H9 (cell line): Measurements from ENCODE around the gene CMSS1. TPM values are rescaled to one million over a fixed set of nuclear protein-coding genes. Genes with fewer than 3 reads are reported as not detected.

ENCODE experiments used
- DNase-seq: peaks from one replicate; pipeline ENCODE4 v3.0.0-alpha.2; 2017
- H2AFZ ChIP-seq: one replicate; pipeline ENCODE4 v1.6.1; 2013; ENCODE audit warnings: mild to moderate bottlenecking, low read length, control low read depth, moderate library complexity
- H2AK5ac ChIP-seq: 2 replicates; pipeline ENCODE4 v1.6.1; 2013; ENCODE audit warnings: low read length, control low read depth, mixed read lengths; ENCODE audit not compliant: insufficient read length
- H2BK120ac ChIP-seq: one replicate; pipeline ENCODE4 v1.6.1; 2013; ENCODE audit warnings: low read depth, mild to moderate bottlenecking, low read length, control low read depth, inconsistent platforms; ENCODE audit not compliant: poor library complexity, severe bottlenecking
- H2BK12ac ChIP-seq: 2 replicates; pipeline ENCODE4 v1.6.1; 2013; ENCODE audit warnings: low read length, control low read depth, mixed read lengths, low read depth; ENCODE audit not compliant: insufficient read length
- H2BK15ac ChIP-seq: 2 replicates; pipeline ENCODE4 v1.6.1; 2013; ENCODE audit warnings: low read depth, low read length, control low read depth
- H2BK20ac ChIP-seq: one replicate; pipeline ENCODE4 v1.6.1; 2013; ENCODE audit warnings: low read depth, mild to moderate bottlenecking, low read length, control low read depth, inconsistent platforms; ENCODE audit not compliant: poor library complexity, severe bottlenecking
- H2BK5ac ChIP-seq: 2 replicates; pipeline ENCODE4 v1.6.1; 2013; ENCODE audit warnings: low read length, control low read depth, mixed read lengths; ENCODE audit not compliant: insufficient read length
- H3K14ac ChIP-seq: 2 replicates; pipeline ENCODE4 v1.6.1; 2013; ENCODE audit warnings: low read length, control low read depth; ENCODE audit not compliant: insufficient read depth
- H3K18ac ChIP-seq: 2 replicates; pipeline ENCODE4 v1.6.1; 2013; ENCODE audit warnings: low read depth, mild to moderate bottlenecking, mixed read lengths, low read length, control low read depth; ENCODE audit not compliant: insufficient read length
- H3K23ac ChIP-seq: 2 replicates; pipeline ENCODE4 v1.6.1; 2013; ENCODE audit warnings: low read length, control low read depth, mixed read lengths, low read depth; ENCODE audit not compliant: insufficient read length
- H3K23me2 ChIP-seq: 2 replicates; pipeline ENCODE4 v1.6.1; 2013; ENCODE audit warnings: low read depth, mild to moderate bottlenecking, mixed read lengths, low read length, control low read depth; ENCODE audit not compliant: insufficient read length, poor library complexity, severe bottlenecking
- H3K27ac ChIP-seq: 2 replicates; pipeline ENCODE4 v1.5.1; 2013; ENCODE audit warnings: low read length, control low read depth, mixed read lengths, low read depth; ENCODE audit not compliant: insufficient read length
- H3K27me3 ChIP-seq: 2 replicates; pipeline ENCODE4 v1.6.1; 2013; ENCODE audit warnings: low read length, control low read depth, inconsistent platforms; ENCODE audit not compliant: insufficient read depth
- H3K4ac ChIP-seq: 2 replicates; pipeline ENCODE4 v1.6.1; 2013; ENCODE audit warnings: low read depth, mild to moderate bottlenecking, control low read depth, inconsistent platforms, low read length, moderate library complexity
- H3K4me1 ChIP-seq: 2 replicates; pipeline ENCODE4 v1.6.1; 2013; ENCODE audit warnings: low read length, control low read depth, inconsistent platforms; ENCODE audit not compliant: insufficient read depth
- H3K4me2 ChIP-seq: 2 replicates; pipeline ENCODE4 v1.6.1; 2013; ENCODE audit warnings: low read length, control low read depth, mixed read lengths; ENCODE audit not compliant: insufficient read length, insufficient read depth
- H3K56ac ChIP-seq: 2 replicates; pipeline ENCODE4 v1.6.1; 2013; ENCODE audit warnings: low read depth, mild to moderate bottlenecking, mixed read lengths, low read length, control low read depth; ENCODE audit not compliant: insufficient read length
- H3K79me1 ChIP-seq: 2 replicates; pipeline ENCODE4 v1.6.1; 2013; ENCODE audit warnings: low read depth, mild to moderate bottlenecking, moderate library complexity, low read length, control low read depth, inconsistent platforms; ENCODE audit not compliant: insufficient read depth, poor library complexity, severe bottlenecking
- H3K79me2 ChIP-seq: 2 replicates; pipeline ENCODE4 v1.6.1; 2013; ENCODE audit warnings: low read length, control low read depth, inconsistent platforms; ENCODE audit not compliant: insufficient read depth
- H3K9ac ChIP-seq: 2 replicates; pipeline ENCODE4 v1.6.1; 2013; ENCODE audit warnings: low read length, control low read depth, mixed read lengths; ENCODE audit not compliant: insufficient read length; ENCODE audit errors: extremely low read depth
- H3K9me3 ChIP-seq: one replicate; pipeline ENCODE4 v1.6.1; 2013; ENCODE audit warnings: low read depth, low read length, inconsistent platforms; ENCODE audit not compliant: control insufficient read depth
- H3T11ph ChIP-seq: one replicate; pipeline ENCODE4 v1.6.1; 2013; ENCODE audit warnings: mild to moderate bottlenecking, low read length, control low read depth, inconsistent platforms
- H4K20me1 ChIP-seq: one replicate; pipeline ENCODE4 v1.6.1; 2013; ENCODE audit not compliant: control insufficient read depth, insufficient read length, insufficient read depth
- H4K5ac ChIP-seq: 2 replicates; pipeline ENCODE4 v1.6.1; 2013; ENCODE audit warnings: low read depth, mild to moderate bottlenecking, mixed read lengths, low read length, control low read depth; ENCODE audit not compliant: insufficient read length
- H4K8ac ChIP-seq: replicated peaks from 2 replicates; pipeline ENCODE4 v1.6.1; 2013; ENCODE audit warnings: low read length, control low read depth, mixed read lengths, low read depth; ENCODE audit not compliant: insufficient read length
- H4K91ac ChIP-seq: 2 replicates; pipeline ENCODE4 v1.6.1; 2013; ENCODE audit warnings: low read depth, mild to moderate bottlenecking, moderate library complexity, mixed read lengths, low read length, control low read depth; ENCODE audit not compliant: insufficient read length
- H3K27ac Mint-ChIP-seq, 3 experiments: 2 replicates in 2 of 3; 3 replicates in 1 of 3; pipeline ENCODE4 v1.8.0; 2020 to 2021; ENCODE audit warnings: mixed read lengths in 3 of 3, mild to moderate bottlenecking in 1 of 3, moderate library complexity in 1 of 3
- H3K27me3 Mint-ChIP-seq: 2 replicates; pipeline ENCODE4 v1.8.0; 2021; ENCODE audit warnings: low read depth, mild to moderate bottlenecking, moderate library complexity, mixed read lengths
- H3K36me3 Mint-ChIP-seq, 3 experiments: 2 replicates in 2 of 3; 3 replicates in 1 of 3; pipeline ENCODE4 v1.8.0; 2020 to 2021; ENCODE audit warnings: low read depth in 3 of 3, mixed read lengths in 3 of 3; ENCODE audit not compliant: insufficient read depth in 1 of 3
- H3K4me1 Mint-ChIP-seq, 2 experiments: 2 replicates each; pipeline ENCODE4 v1.8.0; 2020; ENCODE audit warnings: mixed read lengths in 2 of 2
- H3K4me3 Mint-ChIP-seq, 2 experiments: 2 replicates in 1 of 2; 3 replicates in 1 of 2; pipeline ENCODE4 v1.8.0; 2020 to 2021; ENCODE audit warnings: mild to moderate bottlenecking in 2 of 2, mixed read lengths in 2 of 2, moderate library complexity in 1 of 2
- H3K9me3 Mint-ChIP-seq, 2 experiments: 2 replicates in 1 of 2; 3 replicates in 1 of 2; pipeline ENCODE4 v1.8.0; 2020; ENCODE audit warnings: mild to moderate bottlenecking in 2 of 2, mixed read lengths in 2 of 2, moderate library complexity in 1 of 2
- CTCF ChIP-seq: fragments of 200-600 bp; sonication (generic); conservative IDR thresholded peaks from 3 replicates; pipeline ENCODE4 v1.8.0; 2021; ENCODE audit warnings: antibody characterized with exemption, mild to moderate bottlenecking
- WGBS: extraction: QIAGEN DNeasy Blood & Tissue Kit; methylation state at CpG from one replicate; pipeline ENCODE4 v1.1.7; 2013; ENCODE audit warnings: missing lambda C conversion rate, low lambda C conversion rate, mixed read lengths; ENCODE audit not compliant: insufficient read length; ENCODE audit errors: extremely low coverage; 5-methylcytosine and 5-hydroxymethylcytosine counted together
- total RNA-seq: library from RNA; stranded (reverse); gene quantifications from 2 replicates; pipeline ENCODE4 v1.2.1, GENCODE V29; 2021

The CMSS1 gene
- total RNA-seq, 1 experiment from 2014 or later = 61.8 TPM

GRCh38 chr3:100226712-100227429 lies 409.2 kb downstream of the CMSS1 start:
- Mint-ChIP-seq H3K4me1 (no peaks in the 10 kb centered on the region), H3K36me3 (no peaks in the 10 kb centered on the region), H3K9me3 (peaks cover 0 to 12% of the 10 kb centered on the region in 2 experiments; a peak in 4 of 5 replicates), H3K27me3 (no peaks in the 10 kb centered on the region; the same call in 1 of the 2 replicates), H3K27ac (no peak overlapping the region), H3K4me3 (no peak overlapping the region)
- Histone ChIP-seq H3K79me2 (no peaks in the 10 kb centered on the region), H3K9me3 (no peaks in the 10 kb centered on the region), H2BK20ac (no peak overlapping the region), H4K5ac (no peak overlapping the region), H3K23ac (no peak overlapping the region), H3K4me2 (no peak overlapping the region), H3K27me3 (no peaks in the 10 kb centered on the region), H3K4me1 (no peaks in the 10 kb centered on the region), H4K8ac (no peak overlapping the region), H4K20me1 (no peaks in the 10 kb centered on the region), H3K14ac (no peak overlapping the region), H3K27ac (no peak overlapping the region), H3K23me2 (no peaks in the 10 kb centered on the region), H3K18ac (no peak overlapping the region), H3K4ac (no peak overlapping the region), H4K91ac (no peak overlapping the region), H2BK15ac (no peak overlapping the region), H2AK5ac (no peak overlapping the region), H2BK120ac (no peak overlapping the region), H3K9ac (no peak overlapping the region), H2AFZ (no peak overlapping the region), H2BK5ac (no peak overlapping the region), H3T11ph (no peak overlapping the region), H3K79me1 (no peaks in the 10 kb centered on the region), H3K56ac (no peak overlapping the region), H2BK12ac (no peak overlapping the region)
- no CpG with 5 or more reads among the region's 6 CpGs for WGBS
- no peak for DNase-seq
- no peak for TF ChIP-seq CTCF
